ENCODE results near the gene HES5.

HES5 gene

GRCh38 chr1:2546515-2547209, 16.6 kb upstream of the HES5 start:
- DNase-seq (ENCODE audit: low spot score) = peak; percentile 85

DNA sequence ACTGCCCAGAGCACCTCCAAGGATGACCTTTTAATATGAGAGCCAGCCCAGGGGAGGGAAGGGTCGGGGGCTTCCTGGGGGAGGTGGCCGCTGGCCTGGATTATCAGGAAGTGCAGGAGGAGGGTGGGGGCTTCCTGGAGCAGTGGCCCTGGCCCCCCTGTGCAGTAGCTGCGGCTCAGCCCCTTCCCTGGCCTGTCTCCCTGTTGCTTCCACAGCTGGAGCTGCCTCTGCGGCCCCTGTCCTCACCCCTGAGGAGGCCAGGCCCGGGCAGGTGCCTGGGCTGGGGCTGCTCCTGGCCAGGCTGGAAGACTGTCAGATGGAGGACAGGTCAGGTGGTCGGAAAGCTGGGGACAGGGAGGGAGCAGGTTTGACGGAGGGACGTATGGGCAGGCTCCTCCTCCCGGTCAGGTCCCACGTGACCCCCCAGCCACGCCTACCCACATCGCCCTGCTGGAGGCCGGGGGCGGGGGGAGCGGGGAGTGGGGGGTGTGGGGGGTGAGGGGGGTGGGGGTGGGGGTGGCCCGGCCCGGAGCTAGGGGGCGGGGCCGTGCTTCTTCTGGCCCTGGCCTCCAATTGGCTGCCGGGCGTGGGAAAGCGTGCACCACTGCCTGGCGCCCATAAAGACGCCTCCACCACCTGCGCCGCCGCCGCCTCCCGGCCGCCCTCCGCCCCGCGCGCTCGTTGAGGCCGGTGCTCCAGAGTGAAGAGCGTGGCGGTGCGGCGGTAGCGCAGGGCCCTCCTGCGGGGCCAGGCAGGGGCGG, 15.9 kb upstream of the HES5 start:
- peak; percentile 90 for DNase-seq (ENCODE audit: low spot score)

- no peak for DNase-seq (ENCODE audit: low spot score)
Observed at GRCh38 chr1:2544875-2545640, 15.0 kb upstream of the HES5 start.

DNA sequence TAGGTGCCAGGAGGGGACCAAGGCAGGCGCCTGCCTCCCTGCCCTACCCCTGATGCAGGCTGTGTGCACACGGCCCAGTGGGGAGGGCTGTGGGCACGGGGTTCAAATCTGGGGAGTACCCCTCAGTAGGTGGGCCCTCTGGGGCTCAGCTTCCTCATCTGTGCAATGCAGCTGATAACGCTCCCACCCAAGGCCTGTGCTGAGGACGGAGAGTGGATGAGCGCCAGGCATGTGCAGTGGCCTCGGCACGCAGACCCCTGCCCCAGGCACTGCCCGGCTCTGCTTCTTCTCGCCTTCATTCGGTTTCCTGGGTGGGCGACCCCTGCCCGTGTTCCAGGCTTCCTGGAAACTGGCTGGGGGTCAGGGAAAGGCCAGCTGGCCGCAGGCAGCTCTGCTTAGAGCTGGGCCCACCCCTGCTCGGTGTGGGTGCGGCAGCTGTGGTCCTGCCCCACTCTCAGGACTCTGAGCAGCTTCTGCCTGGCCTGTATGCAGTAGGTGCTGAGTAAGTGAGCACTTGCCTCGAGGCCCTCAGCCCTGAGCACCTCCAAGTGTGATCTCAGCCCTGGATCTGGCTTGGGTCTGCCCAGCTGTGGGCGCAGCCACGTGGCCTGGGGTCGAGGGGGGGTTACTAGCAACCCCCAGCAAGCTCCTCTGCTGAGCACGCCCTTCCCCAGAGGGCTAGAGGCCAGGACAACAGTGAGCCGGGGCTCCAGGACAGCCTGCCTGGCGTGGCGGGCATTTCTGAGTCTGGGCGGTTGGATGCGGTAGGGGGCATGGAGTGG, 14.2 kb upstream of the HES5 start:
- DNase-seq (ENCODE audit: low spot score) = no peak

- DNase-seq (ENCODE audit: low spot score) = peak; percentile 46
Observed at GRCh38 chr1:2543543-2544092, 13.6 kb upstream of the HES5 start.

DNA sequence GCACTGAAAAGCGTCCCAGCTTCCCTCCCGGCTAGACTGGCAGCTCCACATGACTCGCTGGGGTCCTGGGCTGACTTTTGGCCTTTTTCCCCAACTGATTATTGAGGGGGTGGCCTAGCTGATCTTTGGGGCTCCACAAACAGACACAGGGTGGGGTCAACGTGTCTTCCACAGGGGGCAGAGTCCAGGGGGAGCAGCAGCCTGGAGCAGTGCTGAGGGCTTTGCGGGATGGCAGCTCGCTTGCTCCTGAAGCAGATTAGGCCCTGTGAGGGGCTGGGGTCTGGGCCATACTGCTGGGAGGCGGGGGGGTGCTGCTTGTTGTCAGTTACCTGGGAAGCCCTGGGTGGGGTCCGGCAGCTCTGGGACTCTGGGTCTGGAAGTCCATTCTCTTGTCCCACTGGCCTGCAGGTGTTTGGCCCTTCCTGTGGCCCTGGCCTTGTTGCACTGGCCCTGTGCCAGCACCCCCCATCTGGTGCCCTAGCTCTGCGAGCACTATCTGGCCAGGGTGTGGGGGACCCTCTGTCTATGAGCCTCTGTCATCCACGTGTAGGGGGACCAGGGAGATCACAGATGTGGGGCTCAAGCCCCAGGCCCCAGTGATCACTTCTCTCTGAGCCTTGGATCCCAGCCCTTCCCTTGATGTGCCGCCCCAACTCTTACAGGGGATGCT, 12.3 kb upstream of the HES5 start:
- no peak for DNase-seq (ENCODE audit: low spot score)

GRCh38 chr1:2541619-2542245, 11.7 kb upstream of the HES5 start:
- DNase-seq (ENCODE audit: low spot score) = no peak

GRCh38 chr1:2540816-2541492, 10.9 kb upstream of the HES5 start:
- no peak for DNase-seq (ENCODE audit: low spot score)

- no peak for DNase-seq (ENCODE audit: low spot score)
Observed at GRCh38 chr1:2539312-2539907, 9.3 kb upstream of the HES5 start.

DNA sequence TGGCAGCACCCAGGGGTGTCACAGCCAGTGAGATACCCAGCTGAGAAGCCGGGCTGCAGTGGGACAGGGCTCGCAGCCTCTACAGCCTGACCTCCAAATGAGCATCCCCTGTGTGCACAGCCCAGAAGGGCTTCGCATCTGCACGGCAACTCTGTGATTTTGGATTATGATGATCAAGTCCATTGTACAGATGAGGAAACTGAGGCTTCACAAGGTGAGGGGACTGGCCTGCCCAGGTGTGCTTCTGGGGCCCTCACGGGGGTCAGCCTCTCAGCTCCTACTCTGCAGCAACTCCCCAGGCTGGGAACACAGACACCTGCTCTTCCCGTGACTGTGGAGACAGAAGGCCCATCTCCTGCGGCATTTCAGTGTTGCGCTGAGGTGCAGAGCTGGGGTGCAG, 8.8 kb upstream of the HES5 start:
- no peak for DNase-seq (ENCODE audit: low spot score)

DNA sequence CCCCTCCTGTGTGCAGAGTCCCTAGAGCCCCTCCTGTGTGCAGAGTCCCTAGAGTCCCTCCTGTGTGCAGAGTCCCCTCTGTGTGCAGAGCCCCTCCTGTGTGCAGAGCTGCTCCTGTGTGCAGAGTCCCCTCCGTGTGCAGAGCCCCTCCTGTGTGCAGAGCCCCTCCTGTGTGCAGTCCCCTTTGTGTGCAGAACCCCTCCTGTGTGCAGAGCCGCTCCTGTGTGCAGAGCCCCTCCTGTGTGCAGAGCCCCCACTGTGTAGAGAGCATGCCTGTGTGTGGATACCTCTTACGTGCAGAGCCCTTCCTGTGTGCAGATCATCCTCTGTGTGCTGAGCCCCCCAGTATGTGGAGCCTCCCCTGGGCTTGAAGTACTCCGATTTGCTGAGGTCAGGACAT, 8.3 kb upstream of the HES5 start:
- no peak for DNase-seq (ENCODE audit: low spot score)

DNA sequence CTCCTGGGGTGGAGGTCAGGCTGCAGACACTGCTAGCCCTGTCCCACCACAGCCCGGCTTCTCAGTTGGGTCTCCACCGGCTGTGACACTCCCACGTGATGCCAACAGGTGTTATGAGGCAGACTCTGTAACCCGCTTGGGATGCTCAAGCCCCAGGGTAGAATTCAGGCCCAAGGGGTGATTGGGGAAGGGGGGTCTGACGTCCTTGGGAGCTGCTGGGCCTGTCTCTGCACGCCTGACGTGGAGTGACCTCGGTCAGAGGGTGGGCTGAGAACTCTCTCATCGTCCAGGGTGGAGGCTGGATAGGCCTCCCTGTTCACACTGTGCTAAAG, 7.7 kb upstream of the HES5 start:
- no peak for DNase-seq (ENCODE audit: low spot score)

GRCh38 chr1:2535981-2536380, 5.9 kb upstream of the HES5 start:
- DNase-seq (ENCODE audit: low spot score) = no peak

- no peak for DNase-seq (ENCODE audit: low spot score)
Observed at GRCh38 chr1:2535455-2535854, 5.4 kb upstream of the HES5 start.

- no peak for DNase-seq (ENCODE audit: low spot score)
Observed at GRCh38 chr1:2534687-2535441, 4.8 kb upstream of the HES5 start.

GRCh38 chr1:2534315-2534686, 4.2 kb upstream of the HES5 start:
- DNase-seq (ENCODE audit: low spot score) = no peak

- DNase-seq (ENCODE audit: low spot score) = peak; percentile 60
Observed at GRCh38 chr1:2533365-2533764, 3.3 kb upstream of the HES5 start.

DNA sequence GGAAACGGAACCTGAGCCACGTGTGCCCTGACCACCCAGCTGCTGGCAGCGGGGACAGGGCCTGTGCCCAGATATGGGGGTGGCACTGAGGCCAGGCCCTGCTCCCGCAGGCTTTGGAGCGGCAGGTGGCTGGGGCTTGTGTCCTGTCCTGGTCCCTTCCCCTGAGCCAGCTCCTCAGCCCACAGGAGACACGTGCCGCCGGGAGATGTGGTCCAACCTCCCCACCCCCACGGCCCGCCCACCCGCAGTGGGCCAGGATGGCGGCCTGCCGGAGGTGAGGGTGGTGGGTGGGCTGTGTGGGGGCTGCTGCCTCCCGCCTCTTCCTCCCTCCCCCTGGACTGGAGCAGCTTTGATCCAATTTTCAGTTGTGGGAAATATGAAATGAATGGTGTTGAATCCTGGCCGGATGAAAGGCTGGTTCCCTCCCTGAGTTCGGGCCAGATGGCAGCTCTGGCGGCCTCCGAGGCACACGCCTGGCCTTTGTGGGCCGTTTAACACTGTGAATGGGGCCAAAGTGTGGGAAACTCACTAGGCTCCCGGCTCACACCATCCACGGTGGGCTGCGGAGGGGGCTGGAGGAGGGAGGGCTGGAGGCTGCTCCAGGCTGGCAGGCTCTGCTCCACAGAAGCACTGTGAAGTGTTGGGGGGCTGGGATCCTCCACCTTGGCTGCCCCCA, 2.6 kb upstream of the HES5 start:
- DNase-seq (ENCODE audit: low spot score) = no peak

Data from AG20443 (cell line).